Neutrophil (primary cell): Measurements from ENCODE around the gene LAMA4.
A peak's percentile ranks its signal among the peaks of the same experiment; 100 is the strongest.

ENCODE experiments used
- H3K27ac ChIP-seq: fragments of 200-600 bp; sonication (generic); 2 replicates; pipeline ENCODE4 v1.5.1; 2016; ENCODE audit warnings: mild to moderate bottlenecking, moderate library complexity
- H3K27me3 ChIP-seq: fragments of 200-600 bp; sonication (generic); 2 replicates; pipeline ENCODE4 v1.6.0; 2016; ENCODE audit warnings: mild to moderate bottlenecking
- H3K36me3 ChIP-seq: fragments of 200-600 bp; sonication (generic); 2 replicates; pipeline ENCODE4 v1.5.1; 2017
- H3K4me1 ChIP-seq, 2 experiments: fragments of 200-600 bp in 1 of 2; sonication (generic) in 1 of 2; 1 replicate in 1 of 2; 2 replicates in 1 of 2; pipeline versions ENCODE4 v1.5.1 to v1.6.1; 2013 to 2016; ENCODE audit warnings: low read depth in 1 of 2, low read length in 1 of 2, mild to moderate bottlenecking in 1 of 2, moderate library complexity in 1 of 2; ENCODE audit not compliant: control insufficient read depth in 1 of 2, insufficient read depth in 1 of 2
- H3K4me3 ChIP-seq, 2 experiments: fragments of 200-600 bp in 1 of 2; sonication (generic) in 1 of 2; 1 replicate in 1 of 2; 2 replicates in 1 of 2; pipeline ENCODE4 v1.5.1; 2013 to 2016; ENCODE audit warnings: low read depth in 1 of 2, low read length in 1 of 2, mild to moderate bottlenecking in 1 of 2, moderate library complexity in 1 of 2
- H3K9me3 ChIP-seq: fragments of 200-600 bp; sonication (generic); 2 replicates; pipeline ENCODE4 v1.5.1; 2016
- TF ChIP-seq, protein P1 (sequence below): fragments of 200-600 bp; sonication (generic); IDR thresholded peaks from 2 replicates; pipeline ENCODE4 v1.5.1; 2016; ENCODE audit warnings: antibody characterized with exemption

Gene LAMA4

DNA sequence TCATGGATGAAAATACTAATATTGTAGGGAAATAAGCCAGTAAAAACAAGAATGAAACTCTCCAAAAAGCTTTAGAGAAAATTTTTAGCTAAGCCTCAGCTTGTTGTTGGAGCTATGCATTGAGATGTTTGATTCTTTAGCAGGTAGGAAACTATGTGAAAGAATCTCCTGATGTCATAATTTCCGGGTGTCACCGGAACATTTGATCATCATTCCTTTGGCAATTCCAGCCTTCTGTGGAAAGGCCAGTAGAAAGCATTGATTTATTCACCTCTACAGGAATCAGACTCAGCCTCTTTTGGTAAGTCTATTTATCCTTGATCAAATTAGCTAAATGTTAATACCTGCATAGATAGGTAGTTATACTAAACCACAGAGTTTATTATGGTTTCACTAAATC, 157.5 kb downstream of the LAMA4 start:
- H3K4me1 ChIP-seq: no peaks in the 10 kb centered on the region
- H3K9me3 ChIP-seq: no peaks in the 10 kb centered on the region
- TF ChIP-seq, protein P1, sequence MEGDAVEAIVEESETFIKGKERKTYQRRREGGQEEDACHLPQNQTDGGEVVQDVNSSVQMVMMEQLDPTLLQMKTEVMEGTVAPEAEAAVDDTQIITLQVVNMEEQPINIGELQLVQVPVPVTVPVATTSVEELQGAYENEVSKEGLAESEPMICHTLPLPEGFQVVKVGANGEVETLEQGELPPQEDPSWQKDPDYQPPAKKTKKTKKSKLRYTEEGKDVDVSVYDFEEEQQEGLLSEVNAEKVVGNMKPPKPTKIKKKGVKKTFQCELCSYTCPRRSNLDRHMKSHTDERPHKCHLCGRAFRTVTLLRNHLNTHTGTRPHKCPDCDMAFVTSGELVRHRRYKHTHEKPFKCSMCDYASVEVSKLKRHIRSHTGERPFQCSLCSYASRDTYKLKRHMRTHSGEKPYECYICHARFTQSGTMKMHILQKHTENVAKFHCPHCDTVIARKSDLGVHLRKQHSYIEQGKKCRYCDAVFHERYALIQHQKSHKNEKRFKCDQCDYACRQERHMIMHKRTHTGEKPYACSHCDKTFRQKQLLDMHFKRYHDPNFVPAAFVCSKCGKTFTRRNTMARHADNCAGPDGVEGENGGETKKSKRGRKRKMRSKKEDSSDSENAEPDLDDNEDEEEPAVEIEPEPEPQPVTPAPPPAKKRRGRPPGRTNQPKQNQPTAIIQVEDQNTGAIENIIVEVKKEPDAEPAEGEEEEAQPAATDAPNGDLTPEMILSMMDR: no peak
- no peaks in the 10 kb centered on the region for H3K27me3 ChIP-seq
- no peaks in the 10 kb centered on the region for H3K36me3 ChIP-seq
- H3K27ac ChIP-seq: no peak overlapping the region
- no peak overlapping the region for H3K4me3 ChIP-seq

- H3K36me3 ChIP-seq: no peaks in the 10 kb centered on the region
- no peak overlapping the region for H3K27ac ChIP-seq
- peaks cover 21% of the 10 kb centered on the region for H3K27me3 ChIP-seq
- TF ChIP-seq, protein P1: no peak
- peak overlapping the region; percentile 62 to 69 for H3K4me3 ChIP-seq
- no peaks in the 10 kb centered on the region for H3K9me3 ChIP-seq
- H3K4me1 ChIP-seq: peaks cover 22 to 24% of the 10 kb centered on the region in 2 experiments
Observed at GRCh38 chr6:112087916-112088315, 166.5 kb downstream of the LAMA4 start.

DNA sequence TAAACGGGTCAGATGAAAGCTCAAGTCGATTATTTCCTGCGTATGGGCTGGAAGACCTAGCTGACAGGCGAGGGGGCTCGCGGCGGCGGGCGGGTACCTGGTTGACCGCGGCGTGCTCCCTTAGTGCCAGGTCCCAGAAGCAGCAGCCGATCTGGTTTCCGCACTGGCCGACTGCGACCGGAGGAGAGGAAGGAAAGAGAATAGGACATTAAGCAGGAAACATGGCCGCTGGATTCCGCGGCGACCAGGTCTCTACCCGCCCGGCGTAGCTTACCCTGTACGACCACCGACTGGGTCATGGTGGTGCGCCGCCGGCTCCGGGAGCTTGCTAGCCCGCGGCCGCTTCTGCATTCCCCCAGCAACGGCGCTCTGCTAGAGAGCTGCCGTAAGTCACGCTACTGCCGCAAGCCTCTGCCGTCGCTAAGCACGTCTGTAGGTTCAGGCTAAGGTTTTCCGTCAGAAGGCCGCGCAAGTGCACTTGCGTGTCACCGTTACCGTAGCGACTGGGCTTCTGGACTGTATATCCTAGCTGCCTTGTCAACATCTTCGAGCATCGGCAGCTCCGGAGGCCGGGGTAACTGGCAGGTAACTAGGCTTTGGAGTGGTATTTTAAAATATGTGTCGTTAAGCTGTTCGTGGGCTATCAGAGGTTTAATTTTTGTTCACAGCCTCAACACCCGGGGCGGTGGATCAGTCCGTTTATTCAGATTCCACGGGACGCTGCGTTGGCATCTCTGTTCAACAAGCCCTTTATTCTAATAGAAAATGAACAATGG, 167.0 kb downstream of the LAMA4 start, which contains the start of the genes FAM229B and TUBE1:
Gene FAM229B (plus strand): TSS at position 456 of the 776 bp plus-strand sequence. CDS start 11,693 bp downstream, outside the sequence.
Gene TUBE1 (minus strand): TSS at position 347 of the 776 bp plus-strand sequence. CDS start 48 bp downstream, at position 299.
- Histone ChIP-seq H3K4me3 (peak within 1 kb of the TSS; percentile 62 to 69), H3K27ac (peak within 1 kb of the TSS; percentile 61), H3K4me1 (peaks cover 22 to 24% of the 10 kb centered on the region in 2 experiments), H3K27me3 (peaks cover 21% of the 10 kb centered on the region), H3K9me3 (no peaks in the 10 kb centered on the region), H3K36me3 (no peaks in the 10 kb centered on the region)
- TF ChIP-seq, protein P1: no peak

DNA sequence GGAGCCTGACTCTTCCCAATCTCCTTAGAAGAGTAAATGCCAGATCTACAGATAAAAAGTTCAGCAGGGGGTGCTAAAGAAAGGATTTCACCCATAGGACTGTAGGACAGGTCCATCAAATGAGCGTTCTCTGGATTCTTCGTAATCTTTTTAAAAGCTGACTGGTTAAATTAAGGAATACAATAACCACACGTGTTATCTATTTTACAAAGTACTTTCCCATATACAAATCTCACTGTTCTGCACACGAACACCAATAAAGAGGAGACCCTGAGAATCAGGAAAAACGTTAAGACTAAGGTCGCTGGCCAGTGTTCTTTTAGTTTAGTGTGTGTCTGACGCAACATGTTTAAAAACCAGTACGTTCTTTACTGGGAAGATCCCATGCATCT, 167.6 kb downstream of the LAMA4 start:
- Histone ChIP-seq H3K4me3 (peak overlapping the region; percentile 62 to 69), H3K27me3 (peaks cover 21% of the 10 kb centered on the region), H3K36me3 (no peaks in the 10 kb centered on the region), H3K4me1 (peaks cover 22 to 24% of the 10 kb centered on the region in 2 experiments), H3K9me3 (no peaks in the 10 kb centered on the region), H3K27ac (peak overlapping the region; percentile 61)
- TF ChIP-seq, protein P1: no peak

GRCh38 chr6:112085286-112086065, 168.9 kb downstream of the LAMA4 start:
- Histone ChIP-seq H3K4me1 (peaks cover 22 to 24% of the 10 kb centered on the region in 2 experiments), H3K36me3 (no peaks in the 10 kb centered on the region), H3K27ac (no peak overlapping the region), H3K9me3 (no peaks in the 10 kb centered on the region), H3K4me3 (no peak overlapping the region), H3K27me3 (peaks cover 15% of the 10 kb centered on the region)
- TF ChIP-seq, protein P1: no peak
